ENCODE measurements around the gene ISG20.

ISG20 gene

DNA sequence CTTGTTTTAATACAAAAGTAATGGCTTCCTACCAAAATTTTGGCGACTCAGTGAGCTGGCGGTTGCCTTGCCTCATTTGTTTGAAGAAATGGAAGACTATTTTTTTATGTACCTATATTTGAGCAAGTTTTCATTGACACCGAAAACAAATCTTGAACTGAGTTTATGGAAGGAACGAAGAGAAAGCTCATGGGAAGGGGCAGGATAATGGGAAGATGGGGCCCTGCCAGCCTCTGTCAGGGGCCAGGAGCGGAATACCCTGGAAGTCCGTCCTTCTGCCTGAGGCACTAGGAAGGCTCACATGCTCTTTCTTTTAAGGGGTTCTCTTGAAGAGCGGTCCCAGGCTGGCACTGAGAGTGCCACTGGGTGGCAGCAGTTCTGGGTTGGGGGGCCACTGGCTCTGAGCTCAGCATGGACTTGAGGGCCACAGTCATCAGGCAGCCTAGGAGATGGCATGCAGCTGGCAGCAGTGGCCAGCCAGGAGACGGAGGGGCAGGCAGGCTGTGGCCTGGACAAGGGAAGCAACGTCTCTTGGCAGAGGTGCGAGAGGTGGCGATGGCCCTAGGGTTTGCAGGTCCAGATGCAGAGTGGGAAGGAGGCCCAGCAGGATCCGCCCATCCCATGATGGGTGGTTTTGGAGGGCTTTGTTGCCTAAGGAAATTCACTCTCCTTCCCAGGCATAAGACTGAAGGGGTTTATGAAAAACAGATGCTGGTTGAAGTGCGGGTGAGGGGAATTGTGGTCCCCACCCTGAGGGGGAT is 41.6 kb downstream of the ISG20 start:
- no peak for DNase-seq (ENCODE audit: extremely low read depth, low read depth)

GRCh38 chr15:88681610-88682221 is 42.9 kb downstream of the ISG20 start:
- DNase-seq (ENCODE audit: extremely low read depth, low read depth) = no peak

More for the DNA sequence above, 41.6 kb downstream of the ISG20 start:
- TF ChIP-seq CTCF (IDR thresholded peaks at IDR 0.05; ENCODE audit: low read depth, low read length) = no peak

DNA sequence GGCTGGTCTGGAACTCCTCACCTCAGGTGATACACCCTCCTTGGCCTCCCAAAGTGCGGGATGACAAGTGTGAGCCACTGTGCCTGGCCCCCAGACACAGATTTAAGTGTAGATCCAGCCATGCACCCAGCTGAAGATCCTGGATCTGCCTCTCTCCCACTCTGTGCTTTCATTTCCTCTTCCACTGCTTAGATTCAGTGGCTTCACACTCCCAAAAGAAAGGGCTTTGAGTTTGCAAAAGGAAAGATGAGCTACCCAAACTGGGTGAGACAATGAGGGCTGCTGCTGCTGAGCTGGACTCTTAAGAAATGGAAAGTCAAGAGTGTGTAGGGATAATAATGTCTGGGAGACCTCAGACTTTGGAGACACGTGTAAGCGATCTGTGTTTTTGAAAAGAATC is 45.5 kb downstream of the ISG20 start:
- no peak for TF ChIP-seq CTCF (IDR thresholded peaks at IDR 0.05; ENCODE audit: low read depth, low read length)
- DNase-seq (ENCODE audit: extremely low read depth, low read depth) = no peak

More at GRCh38 chr15:88681610-88682221, 42.9 kb downstream of the ISG20 start:
- no peak for TF ChIP-seq CTCF (IDR thresholded peaks at IDR 0.05; ENCODE audit: low read depth, low read length)

- TF ChIP-seq CTCF (IDR thresholded peaks at IDR 0.05; ENCODE audit: low read depth, low read length) = no peak
- no peak for DNase-seq (ENCODE audit: extremely low read depth, low read depth)
These were observed 47.4 kb downstream of the ISG20 start for GRCh38 chr15:88686166-88686565.

- no peak for TF ChIP-seq CTCF (IDR thresholded peaks at IDR 0.05; ENCODE audit: low read depth, low read length)
- no peak for DNase-seq (ENCODE audit: extremely low read depth, low read depth)
These were observed 49.6 kb downstream of the ISG20 start for GRCh38 chr15:88688394-88688933.

DNA sequence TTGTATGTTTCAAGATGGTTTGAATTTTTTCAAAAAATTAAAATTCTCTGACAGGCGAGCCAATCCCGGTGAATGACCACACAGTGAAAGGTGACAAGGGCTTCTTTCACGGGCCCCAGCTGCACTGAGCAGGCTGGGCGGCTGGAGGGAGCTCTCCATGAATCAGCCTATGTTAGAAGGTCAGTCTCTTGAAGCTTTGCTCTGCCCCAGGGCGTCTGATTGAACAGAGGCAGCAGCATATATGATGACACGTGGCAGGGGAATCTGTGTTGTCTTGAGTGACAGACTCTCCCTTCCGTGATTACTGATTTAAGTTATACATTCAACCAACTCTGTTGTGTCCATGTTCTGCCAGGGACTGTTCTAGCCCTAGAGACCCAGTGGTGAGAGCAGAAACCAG is 51.5 kb downstream of the ISG20 start:
- DNase-seq (ENCODE audit: extremely low read depth, low read depth) = no peak
- no peak for TF ChIP-seq CTCF (IDR thresholded peaks at IDR 0.05; ENCODE audit: low read depth, low read length)

DNA sequence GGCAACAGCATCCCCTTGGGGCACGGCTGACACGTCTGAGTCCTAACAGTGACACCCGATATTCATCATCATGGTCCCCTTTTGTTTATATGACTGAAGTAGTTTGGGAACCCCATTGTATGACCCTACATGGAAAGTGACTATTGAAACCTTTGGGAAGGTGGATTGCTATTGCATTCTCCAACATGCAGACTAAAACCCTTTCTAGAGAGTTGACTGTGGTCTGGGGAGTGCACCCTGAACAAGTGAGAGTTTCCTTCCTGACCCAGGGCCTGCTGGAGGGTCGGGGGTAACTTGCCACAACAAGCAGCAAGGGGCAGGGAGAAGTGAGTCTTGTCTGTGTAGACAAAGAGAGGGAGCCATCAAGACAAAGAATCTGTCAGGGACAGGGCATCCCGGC is 54.4 kb downstream of the ISG20 start:
- DNase-seq (ENCODE audit: extremely low read depth, low read depth) = no peak
- TF ChIP-seq CTCF (IDR thresholded peaks at IDR 0.05; ENCODE audit: low read depth, low read length) = no peak
